ENCODE data around the gene FBXL7.

- no peak for TF ChIP-seq POLR2AphosphoS5 (IDR thresholded peaks at IDR 0.05)
- no peak for TF ChIP-seq CTCF (IDR thresholded peaks at IDR 0.05 in 8 of 11, conservative IDR thresholded peaks at IDR 0.05 in 3 of 11)
- TF ChIP-seq POLR2A (IDR thresholded peaks at IDR 0.05) = no peak
Observed at GRCh38 chr5:15600035-15600434, 100.1 kb downstream of the FBXL7 start.

Measured in spleen (tissue), 7 donors.